Transverse colon (tissue), 4 donors: Measurements from ENCODE around the gene SPN. TPM values are rescaled to one million over a fixed set of nuclear protein-coding genes. Genes with fewer than 3 reads are reported as not detected.

Experiments used
- DNase-seq: peaks from one replicate; pipeline ENCODE4 v3.0.0-alpha.2; 2019
- H3K27ac ChIP-seq, 4 donors: fragments of 200-600 bp; sonication (generic); 2 replicates each; pipeline ENCODE4 v1.5.1; 2016 to 2018; ENCODE audit warnings: inconsistent platforms in 4 of 4
- H3K27me3 ChIP-seq: fragments of 200-600 bp; sonication (generic); 2 replicates; pipeline ENCODE4 v1.5.1; 2017; ENCODE audit warnings: inconsistent platforms
- H3K36me3 ChIP-seq, 4 donors: fragments of 200-600 bp; sonication (generic); 2 replicates each; pipeline ENCODE4 v1.5.1; 2017 to 2019; ENCODE audit warnings: inconsistent platforms in 4 of 4
- H3K4me1 ChIP-seq, 4 donors: fragments of 200-600 bp; sonication (generic); 2 replicates each; pipeline ENCODE4 v1.5.1; 2017 to 2020; ENCODE audit warnings: inconsistent platforms in 4 of 4
- H3K4me3 ChIP-seq, 4 donors: fragments of 200-600 bp; sonication (generic); 1 replicate in 1 of 4; 2 replicates in 3 of 4; pipeline versions ENCODE4 v1.5.1 to v1.6.1; 2017 to 2019; ENCODE audit warnings: inconsistent platforms in 4 of 4
- H3K9me3 ChIP-seq, 2 donors: fragments of 200-600 bp; sonication (generic); 2 replicates each; pipeline ENCODE4 v1.5.1; 2017 to 2019; ENCODE audit warnings: inconsistent platforms in 2 of 2
- EP300 ChIP-seq: sonication (generic); formaldehyde crosslinking; IDR thresholded peaks from one replicate; pipeline ENCODE4 v1.6.1; 2017; ENCODE audit warnings: antibody characterized with exemption, low read depth
- POLR2A ChIP-seq: fragments of 450-650 bp; IDR thresholded peaks from one replicate; pipeline ENCODE4 v1.6.1; 2016; ENCODE audit warnings: antibody characterized with exemption, mild to moderate bottlenecking, moderate library complexity
- POLR2AphosphoS5 ChIP-seq, 3 donors: sonication (generic); formaldehyde crosslinking; IDR thresholded peaks; one replicate each; pipeline ENCODE4 v1.6.1; 2016; ENCODE audit warnings: antibody characterized with exemption in 3 of 3
- whole genome bisulfite sequencing, 2 donors: methylation state at CpG; one replicate each; pipeline ENCODE4 v1.1.5; 2018; ENCODE audit warnings: low coverage in 1 of 2; 5-methylcytosine and 5-hydroxymethylcytosine counted together
- in situ Hi-C, 4 donors: fragments of 200-750 bp; cut with MboI; loops; one replicate each; pipeline versions ENCODE4 v1.15.0 to v1.15.1; 2017; ENCODE audit warnings: low sequenced_read_pairs in 3 of 4, low pct_ligation_motif_present in 1 of 4, low pct_unique_long_range_greater_than_20kb in 1 of 4
- intact Hi-C: fragments of 100-400 bp; cut with DNase I; formaldehyde crosslinking; loops from one replicate; pipeline ENCODE4 v1.15.1; 2023; ENCODE audit warnings: low total_unique reads
- total RNA-seq, 4 donors: library from RNA; depleted of rRNA; stranded (reverse); fragments of >200 nt; gene quantifications; one replicate each; pipeline ENCODE4 v1.1.0, GENCODE V29; 2016
- TF ChIP-seq, protein P1 (sequence below), 5 experiments: fragments of 200-600 bp in 3 of 5; fragments of 450-650 bp in 2 of 5; sonication (generic) in 3 of 5; IDR thresholded peaks; 1 replicate in 2 of 5; 2 replicates in 3 of 5; pipeline ENCODE4 v1.5.1; 2016 to 2017; ENCODE audit warnings: antibody characterized with exemption in 5 of 5, inconsistent platforms in 3 of 5, mild to moderate bottlenecking in 2 of 5, moderate library complexity in 1 of 5

Gene SPN
- total RNA-seq, 4 donors from 2014 or later: 0.20 to 3.7 (median 1.1) TPM

DNA sequence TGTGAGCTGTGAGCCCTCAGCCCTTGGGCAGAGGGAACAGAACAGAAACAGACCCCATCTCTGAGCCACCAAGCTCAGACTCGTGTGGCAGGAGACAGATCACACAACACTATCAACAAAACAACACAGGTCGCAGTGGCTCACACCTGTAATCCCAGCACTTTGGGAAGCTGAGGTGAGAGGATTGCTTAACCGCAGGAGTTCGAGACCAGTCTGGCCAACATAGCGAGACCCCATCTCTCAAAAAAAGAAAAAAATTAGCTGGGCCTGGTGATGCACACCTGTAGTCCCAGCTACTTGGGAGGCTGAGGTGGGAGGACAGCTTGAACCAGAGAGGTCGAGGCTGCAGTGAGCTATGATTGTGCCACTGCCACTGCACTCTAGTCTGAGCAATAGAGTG, 10.5 kb downstream of the SPN start:
- Histone ChIP-seq H3K9me3 (no peaks in the 10 kb centered on the region), H3K4me3 (no peak overlapping the region), H3K27me3 (no peaks in the 10 kb centered on the region), H3K36me3 (no peaks in the 10 kb centered on the region), H3K4me1 (peaks cover 0 to 19% (median 7%) of the 10 kb centered on the region in 4 donors), H3K27ac (no peak overlapping the region)
- WGBS, 2 donors: 94% methylated on average over 6 of the region's 6 CpGs; no CpG with 5 or more reads in 1 of the 2 donors
- intact Hi-C loops (no loop called here), in situ Hi-C loops (loop anchor here in 1 of 4 donors (25.0 kb wide), 1 partner anchor 489 kb away; no protein-coding TSS in a partner anchor)
- TF ChIP-seq, protein P1, sequence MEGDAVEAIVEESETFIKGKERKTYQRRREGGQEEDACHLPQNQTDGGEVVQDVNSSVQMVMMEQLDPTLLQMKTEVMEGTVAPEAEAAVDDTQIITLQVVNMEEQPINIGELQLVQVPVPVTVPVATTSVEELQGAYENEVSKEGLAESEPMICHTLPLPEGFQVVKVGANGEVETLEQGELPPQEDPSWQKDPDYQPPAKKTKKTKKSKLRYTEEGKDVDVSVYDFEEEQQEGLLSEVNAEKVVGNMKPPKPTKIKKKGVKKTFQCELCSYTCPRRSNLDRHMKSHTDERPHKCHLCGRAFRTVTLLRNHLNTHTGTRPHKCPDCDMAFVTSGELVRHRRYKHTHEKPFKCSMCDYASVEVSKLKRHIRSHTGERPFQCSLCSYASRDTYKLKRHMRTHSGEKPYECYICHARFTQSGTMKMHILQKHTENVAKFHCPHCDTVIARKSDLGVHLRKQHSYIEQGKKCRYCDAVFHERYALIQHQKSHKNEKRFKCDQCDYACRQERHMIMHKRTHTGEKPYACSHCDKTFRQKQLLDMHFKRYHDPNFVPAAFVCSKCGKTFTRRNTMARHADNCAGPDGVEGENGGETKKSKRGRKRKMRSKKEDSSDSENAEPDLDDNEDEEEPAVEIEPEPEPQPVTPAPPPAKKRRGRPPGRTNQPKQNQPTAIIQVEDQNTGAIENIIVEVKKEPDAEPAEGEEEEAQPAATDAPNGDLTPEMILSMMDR (IDR thresholded peaks at IDR 0.05): no peak
- no peak for TF ChIP-seq POLR2A
- DNase-seq: no peak

DNA sequence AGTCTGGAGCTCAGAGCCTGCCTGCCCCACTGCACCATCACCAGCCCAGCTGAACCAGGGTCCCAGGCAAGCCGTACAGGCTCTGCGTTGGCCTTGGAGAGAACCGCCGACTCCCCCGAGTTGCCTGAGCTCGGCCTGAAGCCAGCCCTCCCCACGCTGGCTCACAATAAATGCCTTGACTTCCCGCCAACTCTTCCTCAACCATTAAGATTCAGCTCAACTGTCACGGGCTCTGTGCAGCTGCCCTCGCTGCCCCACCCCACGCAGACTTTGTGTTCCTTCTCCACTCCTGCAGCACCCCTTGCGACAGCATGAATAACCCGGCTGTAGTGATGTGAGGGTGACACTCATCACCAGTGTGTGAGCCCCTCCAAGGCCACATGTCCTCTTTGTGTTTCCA, 11.1 kb downstream of the SPN start:
- Histone ChIP-seq H3K36me3 (no peaks in the 10 kb centered on the region), H3K4me1 (peaks cover 3 to 26% (median 14%) of the 10 kb centered on the region in 4 donors), H3K4me3 (no peak overlapping the region), H3K27ac (peak overlapping the region in 2 of 4 donors; percentile 5 to 41), H3K9me3 (no peaks in the 10 kb centered on the region), H3K27me3 (no peaks in the 10 kb centered on the region)
- no peak for TF ChIP-seq EP300
- TF ChIP-seq, protein P1 (IDR thresholded peaks at IDR 0.05): peak in 1 of 5 experiments; percentile 32
- TF ChIP-seq POLR2AphosphoS5 (IDR thresholded peaks at IDR 0.05): no peak
- TF ChIP-seq POLR2A: no peak
- in situ Hi-C loops (loop anchor here in 1 of 4 donors (25.0 kb wide), 1 partner anchor 488 kb away; no protein-coding TSS in a partner anchor), intact Hi-C loops (no loop called here)
- peak; percentile 71 for DNase-seq
- 0 to 40% methylated on average over 1 to 13 of the region's 13 CpGs for WGBS, 2 donors

- H3K4me1 ChIP-seq: peaks cover 6 to 43% (median 24%) of the 10 kb centered on the region in 4 donors
- intact Hi-C loops (no loop called here), in situ Hi-C loops (loop anchor here in 1 of 4 donors (25.0 kb wide), 1 partner anchor 336 kb away; the partner anchor contains the start of genes C16orf92 and DOC2A)
- no peaks in the 10 kb centered on the region for H3K36me3 ChIP-seq
- no peak overlapping the region for H3K27ac ChIP-seq
- no peak for DNase-seq
- 52 to 86% methylated on average over 1 to 3 of the region's 3 CpGs for WGBS, 2 donors
- no peaks in the 10 kb centered on the region for H3K9me3 ChIP-seq
- H3K4me3 ChIP-seq: no peak overlapping the region
- H3K27me3 ChIP-seq: no peaks in the 10 kb centered on the region
- TF ChIP-seq EP300: no peak
- TF ChIP-seq POLR2A: no peak
- no peak for TF ChIP-seq POLR2AphosphoS5 (IDR thresholded peaks at IDR 0.05)
- TF ChIP-seq, protein P1 (IDR thresholded peaks at IDR 0.05): no peak
Observed at GRCh38 chr16:29675811-29676643, 13.0 kb downstream of the SPN start.

DNA sequence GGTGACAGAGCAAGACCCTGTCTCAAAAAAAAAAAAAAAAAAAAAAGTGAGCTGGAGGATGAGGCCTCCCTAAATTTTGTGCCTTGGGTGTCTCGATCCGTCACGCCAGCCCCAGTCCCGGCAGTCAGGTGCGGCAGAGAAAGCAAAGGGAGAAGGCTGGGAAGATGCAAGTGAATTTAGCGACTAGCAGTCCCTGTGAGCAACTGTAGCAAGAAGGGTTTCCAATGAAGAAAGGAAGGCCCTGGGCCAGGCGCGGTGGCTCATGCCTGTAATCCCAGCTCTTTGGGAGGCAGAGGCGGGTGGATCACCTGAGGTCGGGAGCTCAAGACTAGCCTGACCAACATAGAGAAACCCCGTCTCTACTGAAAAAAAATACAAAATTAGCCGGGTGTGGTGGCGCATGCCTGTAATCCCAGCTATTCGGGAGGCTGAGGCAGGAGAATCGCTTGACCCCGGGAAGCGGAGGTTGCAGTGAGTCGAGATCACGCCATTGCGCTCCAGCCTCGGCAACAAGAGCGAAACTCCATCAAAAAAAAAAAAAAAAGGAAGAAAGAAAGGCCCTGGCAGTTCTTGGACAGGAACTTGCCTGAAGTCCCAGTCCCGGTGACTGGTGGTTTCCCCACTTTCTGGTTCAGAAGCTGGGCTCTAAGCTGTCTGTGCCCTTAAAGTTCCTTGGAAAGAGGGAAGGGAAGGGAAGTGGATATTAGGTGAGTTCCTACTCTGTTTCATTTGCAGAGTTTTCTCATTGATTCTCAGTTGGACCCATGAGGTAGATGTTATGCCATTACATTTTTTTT, 14.1 kb downstream of the SPN start:
- no peak overlapping the region for H3K27ac ChIP-seq
- H3K9me3 ChIP-seq: no peaks in the 10 kb centered on the region
- H3K4me1 ChIP-seq: peaks cover 6 to 43% (median 24%) of the 10 kb centered on the region in 4 donors
- H3K27me3 ChIP-seq: no peaks in the 10 kb centered on the region
- intact Hi-C loops: no loop called here
- H3K4me3 ChIP-seq: no peak overlapping the region
- no peak for DNase-seq
- TF ChIP-seq, protein P1 (IDR thresholded peaks at IDR 0.05): no peak
- TF ChIP-seq EP300 (no peak), POLR2A (no peak), POLR2AphosphoS5 (IDR thresholded peaks at IDR 0.05) (no peak)
- H3K36me3 ChIP-seq: no peaks in the 10 kb centered on the region
- WGBS, 2 donors: 92 to 94% methylated on average over 12 to 23 of the region's 23 CpGs
- in situ Hi-C loops: loop anchor here in 1 of 4 donors (25.0 kb wide), 1 partner anchor 335 kb away; the partner anchor contains the start of genes C16orf92 and DOC2A
